Keratinocyte (primary cell): ENCODE data around the gene TTC22. TPM values are rescaled to one million over a fixed set of nuclear protein-coding genes. Genes with fewer than 3 reads are reported as not detected.

Experiments used
- DNase-seq: peaks from one replicate; pipeline ENCODE4 v3.0.0-alpha.2; 2011; ENCODE audit warnings: low read depth, missing footprints, low spot score
- FAIRE-seq: peaks from 2 replicates; lab custom pipeline; 2011; peaks lifted over from hg19 to GRCh38; lab: Jason Lieb, UNC
- H2AFZ ChIP-seq: 2 replicates; pipeline ENCODE4 v1.6.0; 2012; ENCODE audit warnings: low read length, control low read depth, inconsistent platforms; ENCODE audit not compliant: control insufficient read depth
- H3K27ac ChIP-seq: 2 replicates; pipeline ENCODE4 v1.5.1; 2011; ENCODE audit warnings: low read length; ENCODE audit not compliant: control insufficient read depth, insufficient read depth
- H3K27me3 ChIP-seq: 3 replicates; pipeline ENCODE4 v1.6.0; 2011; ENCODE audit warnings: low read length; ENCODE audit not compliant: control insufficient read depth, insufficient read depth; ENCODE audit errors: extremely low read depth
- H3K36me3 ChIP-seq, 2 experiments: 2 replicates in 1 of 2; 3 replicates in 1 of 2; pipeline ENCODE4 v1.5.1; 2011; ENCODE audit warnings: low read length in 2 of 2, mild to moderate bottlenecking in 1 of 2; ENCODE audit not compliant: control insufficient read depth in 2 of 2, insufficient read depth in 2 of 2; ENCODE audit errors: extremely low read depth in 1 of 2
- H3K4me1 ChIP-seq: 3 replicates; pipeline ENCODE4 v1.5.1; 2011; ENCODE audit warnings: low read length; ENCODE audit not compliant: control insufficient read depth, insufficient read depth; ENCODE audit errors: extremely low read depth
- H3K4me2 ChIP-seq: 3 replicates; pipeline ENCODE4 v1.6.0; 2011; ENCODE audit warnings: low read depth, low read length; ENCODE audit not compliant: control insufficient read depth, insufficient read depth; ENCODE audit errors: extremely low read depth
- H3K4me3 ChIP-seq, 3 experiments: fragments of 200-600 bp in 1 of 3; sonication (generic) in 1 of 3; 2 replicates in 2 of 3; 3 replicates in 1 of 3; pipeline ENCODE4 v1.5.1; 2011 to 2016; ENCODE audit warnings: low read length in 3 of 3, mild to moderate bottlenecking in 3 of 3, control low read depth in 2 of 3, inconsistent platforms in 1 of 3, low read depth in 1 of 3, mixed read lengths in 1 of 3, mixed run types in 1 of 3, moderate library complexity in 1 of 3; ENCODE audit not compliant: control insufficient read depth in 2 of 3, insufficient read depth in 2 of 3; ENCODE audit errors: extremely low read depth in 1 of 3
- H3K79me2 ChIP-seq: 2 replicates; pipeline ENCODE4 v1.6.0; 2012; ENCODE audit warnings: low read length; ENCODE audit not compliant: control insufficient read depth, insufficient read depth
- H3K9ac ChIP-seq: 3 replicates; pipeline ENCODE4 v1.6.0; 2011; ENCODE audit warnings: low read length; ENCODE audit not compliant: control insufficient read depth, insufficient read depth; ENCODE audit errors: extremely low read depth
- H3K9me1 ChIP-seq: 3 replicates; pipeline ENCODE4 v1.6.0; 2011; ENCODE audit warnings: low read length; ENCODE audit not compliant: control insufficient read depth, insufficient read depth; ENCODE audit errors: extremely low read depth
- H3K9me3 ChIP-seq: 2 replicates; pipeline ENCODE4 v1.5.1; 2012; ENCODE audit warnings: low read depth, low read length; ENCODE audit not compliant: control insufficient read depth
- H4K20me1 ChIP-seq: 3 replicates; pipeline ENCODE4 v1.6.0; 2011; ENCODE audit warnings: low read length; ENCODE audit not compliant: control insufficient read depth, insufficient read depth; ENCODE audit errors: extremely low read depth
- CTCF ChIP-seq, 3 experiments: IDR thresholded peaks in 1 of 3; conservative IDR thresholded peaks in 1 of 3; optimal IDR thresholded peaks in 1 of 3; 2 replicates in 2 of 3; 3 replicates in 1 of 3; pipeline versions ENCODE3 to v1.5.1; 2011; ENCODE audit warnings: low read length in 3 of 3, mild to moderate bottlenecking in 3 of 3, moderate library complexity in 2 of 3, control low read depth in 1 of 3, inconsistent platforms in 1 of 3; ENCODE audit not compliant: insufficient read depth in 2 of 3; ENCODE audit errors: extremely low read depth in 1 of 3
- EZH2 ChIP-seq: IDR thresholded peaks from one replicate; pipeline ENCODE4 v1.6.1; 2012; ENCODE audit warnings: inconsistent platforms, mild to moderate bottlenecking, low read length, moderate library complexity
- dilution Hi-C: fragments of 300-500 bp; cut with MboI; formaldehyde crosslinking; loops from one replicate; pipeline ENCODE4 v1.7.0; 2020; ENCODE audit warnings: low sequenced_read_pairs; ENCODE audit not compliant: extremely low pct_ligation_motif_present
- polyA plus RNA-seq, 5 experiments: library from polyadenylated mRNA; depleted of rRNA in 3 of 5; stranded (reverse) in 3 of 5; stranded (forward) in 1 of 5; unstranded in 1 of 5; fragments of >200 nt; gene quantifications; 1 replicate in 1 of 5; 2 replicates in 3 of 5; 3 replicates in 1 of 5; pipeline versions ENCODE4 v1.2.1 to v1.2.3, GENCODE V29; 2011 to 2012; ENCODE audit warnings: missing spikeins in 2 of 5, low read depth in 1 of 5, low replicate concordance in 1 of 5

The TTC22 gene
- polyA plus RNA-seq, 1 donor (not counting 4 experiments of a cell fraction or from before 2014, with no cell fraction given): 5.1 TPM

- peaks cover 12 to 14% of the 10 kb centered on the region in 2 experiments for H3K36me3 ChIP-seq
- TF ChIP-seq EZH2 (no peak), CTCF (optimal IDR thresholded peaks at IDR 0.05 in 1 of 3, IDR thresholded peaks at IDR 0.05 in 1 of 3, conservative IDR thresholded peaks at IDR 0.05 in 1 of 3; ENCODE audit: extremely low read depth in 1 of 3, insufficient read depth in 2 of 3, low read length in 3 of 3) (no peak)
Observed at GRCh38 chr1:54754486-54755285, 46.4 kb downstream of the TTC22 start.

GRCh38 chr1:54754045-54754444 is 47.1 kb downstream of the TTC22 start:
- dilution Hi-C loops: no loop called here
- TF ChIP-seq CTCF (optimal IDR thresholded peaks at IDR 0.05 in 1 of 3, IDR thresholded peaks at IDR 0.05 in 1 of 3, conservative IDR thresholded peaks at IDR 0.05 in 1 of 3; ENCODE audit: extremely low read depth in 1 of 3, insufficient read depth in 2 of 3, low read length in 3 of 3): no peak
- TF ChIP-seq EZH2: no peak
- no peak overlapping the region for H3K27ac ChIP-seq
- H4K20me1 ChIP-seq: no peaks in the 10 kb centered on the region
- H3K36me3 ChIP-seq: peaks cover 12 to 14% of the 10 kb centered on the region in 2 experiments
- DNase-seq (no peak), FAIRE-seq (no peak)
- H3K9me3 ChIP-seq: no peaks in the 10 kb centered on the region
- no peaks in the 10 kb centered on the region for H3K27me3 ChIP-seq
- H3K4me1 ChIP-seq: no peaks in the 10 kb centered on the region
- no peaks in the 10 kb centered on the region for H3K9me1 ChIP-seq
- H3K79me2 ChIP-seq: no peaks in the 10 kb centered on the region
- no peak overlapping the region for H2AFZ ChIP-seq
- H3K4me3 ChIP-seq: no peak overlapping the region
- H3K4me2 ChIP-seq: no peak overlapping the region
- H3K9ac ChIP-seq: no peak overlapping the region

More at GRCh38 chr1:54754486-54755285, 46.4 kb downstream of the TTC22 start:
- H3K27ac ChIP-seq: no peak overlapping the region
- FAIRE-seq: no peak
- no peaks in the 10 kb centered on the region for H3K79me2 ChIP-seq
- no peaks in the 10 kb centered on the region for H3K27me3 ChIP-seq
- H3K9me1 ChIP-seq: no peaks in the 10 kb centered on the region
- no peak for DNase-seq
- dilution Hi-C loops: no loop called here
- no peak overlapping the region for H3K9ac ChIP-seq
- no peaks in the 10 kb centered on the region for H3K4me1 ChIP-seq
- H3K4me2 ChIP-seq: no peak overlapping the region
- H2AFZ ChIP-seq: no peak overlapping the region
- no peaks in the 10 kb centered on the region for H3K9me3 ChIP-seq
- H3K4me3 ChIP-seq: no peak overlapping the region
- no peaks in the 10 kb centered on the region for H4K20me1 ChIP-seq
